ENCODE data around the gene FAM83C.

GRCh38 chr20:35290186-35290886 is 1.9 kb downstream of the FAM83C start:
- TF ChIP-seq CTCF (IDR thresholded peaks at IDR 0.05) (no peak), POLR2A (IDR thresholded peaks at IDR 0.05) (no peak)
